CD4-positive, alpha-beta T cell (primary cell): ENCODE measurements around the gene DLL1. TPM values are rescaled to one million over a fixed set of nuclear protein-coding genes. Genes with fewer than 3 reads are reported as not detected.

Source experiments
- ATAC-seq: fragments of 200-7000 bp; cut with Tn5 transposase; one replicate; pipeline ENCODE4 v1.10.0; 2022; ENCODE audit warnings: mild to moderate bottlenecking; ENCODE audit not compliant: poor library complexity
- CTCF ChIA-PET: fragments of 350-600 bp; sonication (Branson Sonifier 250); formaldehyde crosslinking; loops from one replicate; lab custom pipeline; 2021; ENCODE audit warnings: antibody characterized with exemption, inconsistent platforms; lab: Charles Lee
- POLR2A ChIA-PET: fragments of 350-600 bp; sonication (Branson Sonifier 250); formaldehyde crosslinking; loops from one replicate; lab custom pipeline; 2021; ENCODE audit warnings: antibody characterized with exemption, inconsistent platforms; lab: Charles Lee
- DNase-seq, 14 experiments: peaks; one replicate each; pipeline ENCODE4 v3.0.0-alpha.2; 2013 to 2020; ENCODE audit warnings: mixed read lengths in 2 of 14
- H3K27ac ChIP-seq, 2 donors: one replicate each; pipeline versions ENCODE4 v1.5.1 to v1.7.0; 2013; ENCODE audit warnings: low read length in 2 of 2, low read depth in 1 of 2, mild to moderate bottlenecking in 1 of 2
- H3K27me3 ChIP-seq, 2 experiments: 1 replicate in 1 of 2; 2 replicates in 1 of 2; pipeline versions ENCODE4 v1.6.1 to v1.7.0; 2013; ENCODE audit warnings: low read length in 2 of 2, control low read depth in 1 of 2, mild to moderate bottlenecking in 1 of 2, moderate library complexity in 1 of 2; ENCODE audit not compliant: insufficient read depth in 2 of 2, control insufficient read depth in 1 of 2
- H3K36me3 ChIP-seq: one replicate; pipeline ENCODE4 v1.6.1; 2013; ENCODE audit warnings: low read length, control low read depth; ENCODE audit not compliant: insufficient read depth
- H3K4me1 ChIP-seq: one replicate; pipeline ENCODE4 v1.6.1; 2013; ENCODE audit warnings: low read length, control low read depth; ENCODE audit not compliant: insufficient read depth
- H3K4me3 ChIP-seq: one replicate; pipeline ENCODE4 v1.5.1; 2013; ENCODE audit warnings: mild to moderate bottlenecking, low read length, moderate library complexity
- H3K9me3 ChIP-seq, 2 experiments: 1 replicate in 1 of 2; 2 replicates in 1 of 2; pipeline versions ENCODE4 v1.6.1 to v1.7.0; 2013; ENCODE audit warnings: low read length in 2 of 2, mild to moderate bottlenecking in 2 of 2, control low read depth in 1 of 2, moderate library complexity in 1 of 2; ENCODE audit not compliant: control insufficient read depth in 1 of 2, insufficient read depth in 1 of 2
- H3K27ac Mint-ChIP-seq: one replicate; pipeline ENCODE4 v1.8.0; 2020; ENCODE audit warnings: mixed read lengths
- H3K27me3 Mint-ChIP-seq: one replicate; pipeline ENCODE4 v1.8.0; 2021; ENCODE audit warnings: mixed read lengths
- H3K36me3 Mint-ChIP-seq: one replicate; pipeline ENCODE4 v1.8.0; 2021; ENCODE audit warnings: low read depth, mixed read lengths
- H3K4me1 Mint-ChIP-seq: one replicate; pipeline ENCODE4 v1.8.0; 2021; ENCODE audit warnings: low read depth, mixed read lengths
- H3K4me3 Mint-ChIP-seq: one replicate; pipeline ENCODE4 v1.8.0; 2020; ENCODE audit warnings: mild to moderate bottlenecking, mixed read lengths
- H3K9me3 Mint-ChIP-seq: one replicate; pipeline ENCODE4 v1.8.0; 2020; ENCODE audit warnings: mixed read lengths
- CTCF ChIP-seq: fragments of 200-600 bp; IDR thresholded peaks from one replicate; pipeline ENCODE4 v1.8.0; 2022; ENCODE audit warnings: antibody characterized with exemption, mild to moderate bottlenecking
- intact Hi-C, 2 experiments: fragments of 100-400 bp; cut with DNase I in 1 of 2; cut with micrococcal nuclease in 1 of 2; formaldehyde crosslinking; loops; one replicate each; pipeline versions ENCODE4 v1.15.1 to v1.9.0; 2023 to 2025; cut with DNase I, micrococcal nuclease
- total RNA-seq, 174 experiments: library from RNA in 2 of 174; stranded (reverse) in 2 of 174; gene quantifications; one replicate each; pipeline ENCODE4 v1.2.3 and lab custom pipeline; 2021 to 2026

The DLL1 gene
- total RNA-seq, 2 experiments from 2014 or later = 7.1 to 7.2 TPM

GRCh38 chr6:170317718-170318117 is 26.8 kb upstream of the DLL1 start:
- H3K4me1 ChIP-seq = peaks cover 9% of the 10 kb centered on the region
- Mint-ChIP-seq H3K9me3 (no peaks in the 10 kb centered on the region), H3K27me3 (no peaks in the 10 kb centered on the region), H3K27ac (no peak overlapping the region), H3K36me3 (peaks cover 73% of the 10 kb centered on the region), H3K4me1 (peaks cover 70% of the 10 kb centered on the region), H3K4me3 (no peak overlapping the region)
- intact Hi-C loops = no loop called here
- ATAC-seq (no peak), DNase-seq (no peak)
- TF ChIP-seq CTCF = no peak
- ChIA-PET CTCF (no interaction called here), POLR2A (no interaction called here)
- no peak overlapping the region for H3K27ac ChIP-seq
- no peak overlapping the region for H3K4me3 ChIP-seq
- no peaks in the 10 kb centered on the region for H3K9me3 ChIP-seq
- H3K27me3 ChIP-seq = no peaks in the 10 kb centered on the region
- peaks cover 38% of the 10 kb centered on the region for H3K36me3 ChIP-seq

- H3K36me3 Mint-ChIP-seq = peaks cover 70% of the 10 kb centered on the region
- ChIA-PET POLR2A (no interaction called here), CTCF (no interaction called here)
- Histone ChIP-seq H3K4me3 (no peak overlapping the region), H3K4me1 (peaks cover 9% of the 10 kb centered on the region), H3K27me3 (no peaks in the 10 kb centered on the region), H3K27ac (no peak overlapping the region), H3K9me3 (no peaks in the 10 kb centered on the region), H3K36me3 (peaks cover 33% of the 10 kb centered on the region)
- H3K27me3 Mint-ChIP-seq = no peaks in the 10 kb centered on the region
- H3K9me3 Mint-ChIP-seq = no peaks in the 10 kb centered on the region
- no peak overlapping the region for H3K4me3 Mint-ChIP-seq
- ATAC-seq (no peak), DNase-seq (no peak)
- intact Hi-C loops = no loop called here
- no peak overlapping the region for H3K27ac Mint-ChIP-seq
- H3K4me1 Mint-ChIP-seq = peaks cover 68% of the 10 kb centered on the region
- no peak for TF ChIP-seq CTCF
Observed at GRCh38 chr6:170317076-170317475, 26.2 kb upstream of the DLL1 start.

- intact Hi-C loops = no loop called here
- Histone ChIP-seq H3K9me3 (no peaks in the 10 kb centered on the region), H3K4me3 (no peak overlapping the region), H3K27ac (no peak overlapping the region), H3K4me1 (peaks cover 11% of the 10 kb centered on the region), H3K27me3 (no peaks in the 10 kb centered on the region), H3K36me3 (peaks cover 28% of the 10 kb centered on the region)
- DNase-seq (peak in 1 of 14 experiments; percentile 33), ATAC-seq (no peak)
- Mint-ChIP-seq H3K27ac (no peak overlapping the region), H3K36me3 (peaks cover 65% of the 10 kb centered on the region), H3K9me3 (no peaks in the 10 kb centered on the region), H3K27me3 (no peaks in the 10 kb centered on the region), H3K4me1 (peaks cover 76% of the 10 kb centered on the region), H3K4me3 (no peak overlapping the region)
- CTCF ChIA-PET = no interaction called here
- POLR2A ChIA-PET = interaction anchor here (0.6 kb wide), 1 partner anchor 64 kb away, joined by 3 read pairs; no protein-coding TSS in a partner anchor
- no peak for TF ChIP-seq CTCF
Observed at GRCh38 chr6:170316071-170316470, 25.2 kb upstream of the DLL1 start.
